ENCODE data around the gene SLC66A1.

Gene SLC66A1

GRCh38 chr1:19339214-19339861, 27.2 kb downstream of the SLC66A1 start:
- Mint-ChIP-seq H3K36me3 (ENCODE audit: low read depth) (peaks cover 84% of the 10 kb centered on the region), H3K27me3 (no peaks in the 10 kb centered on the region), H3K4me1 (ENCODE audit: low read depth) (peaks cover 12% of the 10 kb centered on the region), H3K27ac (no peak overlapping the region), H3K9me3 (no peaks in the 10 kb centered on the region), H3K4me3 (no peak overlapping the region)
- intact Hi-C loops (cut with micrococcal nuclease), result no loop called here

GRCh38 chr1:19340387-19340937, 28.3 kb downstream of the SLC66A1 start:
- H3K27me3 Mint-ChIP-seq, result no peaks in the 10 kb centered on the region
- intact Hi-C loops (cut with micrococcal nuclease), result no loop called here
- peaks cover 95% of the 10 kb centered on the region for H3K36me3 Mint-ChIP-seq (ENCODE audit: low read depth)
- no peaks in the 10 kb centered on the region for H3K9me3 Mint-ChIP-seq
- H3K4me3 Mint-ChIP-seq, result no peak overlapping the region
- peaks cover 23% of the 10 kb centered on the region for H3K4me1 Mint-ChIP-seq (ENCODE audit: low read depth)
- H3K27ac Mint-ChIP-seq, result no peak overlapping the region

GRCh38 chr1:19341201-19342061, 29.3 kb downstream of the SLC66A1 start:
- Mint-ChIP-seq H3K4me1 (ENCODE audit: low read depth) (peaks cover 33% of the 10 kb centered on the region), H3K36me3 (ENCODE audit: low read depth) (peaks cover 100% of the 10 kb centered on the region), H3K27me3 (no peaks in the 10 kb centered on the region), H3K4me3 (no peak overlapping the region), H3K27ac (no peak overlapping the region), H3K9me3 (no peaks in the 10 kb centered on the region)
- intact Hi-C loops (cut with micrococcal nuclease), result no loop called here

- intact Hi-C loops (cut with micrococcal nuclease), result no loop called here
- Mint-ChIP-seq H3K9me3 (no peaks in the 10 kb centered on the region), H3K4me1 (ENCODE audit: low read depth) (peaks cover 38% of the 10 kb centered on the region), H3K4me3 (no peak overlapping the region), H3K27me3 (no peaks in the 10 kb centered on the region), H3K27ac (no peak overlapping the region), H3K36me3 (ENCODE audit: low read depth) (peaks cover 95% of the 10 kb centered on the region)
Observed at GRCh38 chr1:19342062-19342750, 30.1 kb downstream of the SLC66A1 start.

- H3K27me3 Mint-ChIP-seq, result no peaks in the 10 kb centered on the region
- intact Hi-C loops (cut with micrococcal nuclease), result no loop called here
- H3K4me1 Mint-ChIP-seq (ENCODE audit: low read depth), result peaks cover 46% of the 10 kb centered on the region
- H3K9me3 Mint-ChIP-seq, result no peaks in the 10 kb centered on the region
- no peak overlapping the region for H3K27ac Mint-ChIP-seq
- no peak overlapping the region for H3K4me3 Mint-ChIP-seq
- H3K36me3 Mint-ChIP-seq (ENCODE audit: low read depth), result peaks cover 87% of the 10 kb centered on the region
Observed at GRCh38 chr1:19342894-19343616, 30.9 kb downstream of the SLC66A1 start.

- intact Hi-C loops (cut with micrococcal nuclease), result loop anchor here (2.0 kb wide), 1 partner anchor 309 kb away; no protein-coding TSS in a partner anchor
- Mint-ChIP-seq H3K9me3 (no peaks in the 10 kb centered on the region), H3K27me3 (no peaks in the 10 kb centered on the region), H3K4me1 (ENCODE audit: low read depth) (peaks cover 53% of the 10 kb centered on the region), H3K27ac (peak overlapping the region; percentile 69), H3K36me3 (ENCODE audit: low read depth) (peaks cover 85% of the 10 kb centered on the region), H3K4me3 (no peak overlapping the region)
Observed at GRCh38 chr1:19343617-19344350, 31.7 kb downstream of the SLC66A1 start.

GRCh38 chr1:19344372-19344810, 32.3 kb downstream of the SLC66A1 start:
- intact Hi-C loops (cut with micrococcal nuclease), result loop anchor here (2.0 kb wide), 1 partner anchor 308 kb away; no protein-coding TSS in a partner anchor
- Mint-ChIP-seq H3K27ac (peak overlapping the region; percentile 69), H3K36me3 (ENCODE audit: low read depth) (peaks cover 85% of the 10 kb centered on the region), H3K27me3 (no peaks in the 10 kb centered on the region), H3K4me3 (no peak overlapping the region), H3K9me3 (no peaks in the 10 kb centered on the region), H3K4me1 (ENCODE audit: low read depth) (peaks cover 60% of the 10 kb centered on the region)

GRCh38 chr1:19344831-19345230, 32.7 kb downstream of the SLC66A1 start:
- H3K9me3 Mint-ChIP-seq, result no peaks in the 10 kb centered on the region
- peak overlapping the region; percentile 69 for H3K27ac Mint-ChIP-seq
- no peaks in the 10 kb centered on the region for H3K27me3 Mint-ChIP-seq
- H3K4me1 Mint-ChIP-seq (ENCODE audit: low read depth), result peaks cover 64% of the 10 kb centered on the region
- intact Hi-C loops (cut with micrococcal nuclease), result loop anchor here (2.0 to 5.0 kb wide), 2 partner anchors 237 to 308 kb away; no protein-coding TSS in a partner anchor
- H3K4me3 Mint-ChIP-seq, result no peak overlapping the region
- peaks cover 85% of the 10 kb centered on the region for H3K36me3 Mint-ChIP-seq (ENCODE audit: low read depth)

GRCh38 chr1:19345391-19345790, 33.3 kb downstream of the SLC66A1 start:
- H3K27me3 Mint-ChIP-seq, result no peaks in the 10 kb centered on the region
- H3K4me3 Mint-ChIP-seq, result no peak overlapping the region
- no peaks in the 10 kb centered on the region for H3K9me3 Mint-ChIP-seq
- peaks cover 70% of the 10 kb centered on the region for H3K4me1 Mint-ChIP-seq (ENCODE audit: low read depth)
- peaks cover 85% of the 10 kb centered on the region for H3K36me3 Mint-ChIP-seq (ENCODE audit: low read depth)
- peak overlapping the region; percentile 69 for H3K27ac Mint-ChIP-seq
- intact Hi-C loops (cut with micrococcal nuclease), result loop anchor here (2.0 to 5.0 kb wide), 2 partner anchors 237 to 307 kb away; no protein-coding TSS in a partner anchor

- H3K27ac Mint-ChIP-seq, result peak overlapping the region; percentile 69
Observed at GRCh38 chr1:19346026-19346425, 33.9 kb downstream of the SLC66A1 start.

GRCh38 chr1:19347533-19348172, 35.5 kb downstream of the SLC66A1 start:
- intact Hi-C loops (cut with micrococcal nuclease), result loop anchor here (5.0 kb wide), 1 partner anchor 235 kb away; no protein-coding TSS in a partner anchor
- H3K9me3 Mint-ChIP-seq, result no peaks in the 10 kb centered on the region
- peak overlapping the region; percentile 89 for H3K27ac Mint-ChIP-seq
- peaks cover 85% of the 10 kb centered on the region for H3K36me3 Mint-ChIP-seq (ENCODE audit: low read depth)
- H3K4me3 Mint-ChIP-seq, result peak overlapping the region; percentile 42
- no peaks in the 10 kb centered on the region for H3K27me3 Mint-ChIP-seq
- H3K4me1 Mint-ChIP-seq (ENCODE audit: low read depth), result peaks cover 69% of the 10 kb centered on the region

More at GRCh38 chr1:19346026-19346425, 33.9 kb downstream of the SLC66A1 start:
- Mint-ChIP-seq H3K27me3 (no peaks in the 10 kb centered on the region), H3K4me1 (ENCODE audit: low read depth) (peaks cover 70% of the 10 kb centered on the region), H3K4me3 (no peak overlapping the region), H3K36me3 (ENCODE audit: low read depth) (peaks cover 85% of the 10 kb centered on the region), H3K9me3 (no peaks in the 10 kb centered on the region)
- intact Hi-C loops (cut with micrococcal nuclease), result loop anchor here (5.0 kb wide), 1 partner anchor 236 kb away; no protein-coding TSS in a partner anchor

All from dendritic cell treated with granulocyte-macrophage colony-stimulating factor and Interleukin-4, amounts not matched to agents 40 ng/mL and 50 ng/mL, for 4 days (primary cell).